IMR-90 (cell line): ENCODE data around the gene TPSB2. TPM values are rescaled to one million over a fixed set of nuclear protein-coding genes. Genes with fewer than 3 reads are reported as not detected.

Experiments used
- ATAC-seq: fragments of 200-7000 bp; cut with Tn5 transposase; 2 replicates; pipeline ENCODE4 v1.9.1; 2020; ENCODE audit warnings: low read depth, mild to moderate bottlenecking, moderate library complexity
- BruUV-seq: library from RNA; stranded (reverse); fragments of 400-500 nt; replicated peaks from 2 replicates; lab custom pipeline; 2021; lab: Mats Ljungman, UMichigan
- CTCF ChIA-PET: fragments of 300-600 bp; formaldehyde crosslinking; extraction: SDS; loops from one replicate; lab custom pipeline; 2021; ENCODE audit warnings: antibody characterized with exemption; lab: Yijun Ruan, JAX
- POLR2A ChIA-PET: fragments of 300-600 bp; sonication (Branson Sonifier 250); formaldehyde crosslinking; loops from one replicate; lab custom pipeline; 2022; ENCODE audit warnings: antibody characterized with exemption; ENCODE audit not compliant: unreplicated experiment; lab: Charles Lee
- DNase-seq: peaks from one replicate; pipeline ENCODE4 v3.0.0; 2013
- H2AFZ ChIP-seq: replicated peaks from 2 replicates; pipeline ENCODE3; 2013; ENCODE audit warnings: low read length, mild to moderate bottlenecking; ENCODE audit not compliant: poor library complexity
- H2AK5ac ChIP-seq: 2 replicates; pipeline ENCODE4 v1.6.1; 2013; ENCODE audit warnings: low read depth, low read length, inconsistent platforms
- H2AK9ac ChIP-seq: replicated peaks from 2 replicates; pipeline ENCODE3; 2013; ENCODE audit warnings: mild to moderate bottlenecking, low read depth, low read length, moderate library complexity; ENCODE audit not compliant: poor library complexity
- H2BK120ac ChIP-seq: 2 replicates; pipeline ENCODE4 v1.6.1; 2013; ENCODE audit warnings: low read depth, low read length, inconsistent platforms
- H2BK15ac ChIP-seq: 3 replicates; pipeline ENCODE4 v1.6.1; 2013; ENCODE audit warnings: low read depth, low read length, inconsistent platforms
- H2BK20ac ChIP-seq: 2 replicates; pipeline ENCODE4 v1.6.1; 2013; ENCODE audit warnings: low read depth, mild to moderate bottlenecking, inconsistent platforms, low read length, moderate library complexity
- H2BK5ac ChIP-seq: 2 replicates; pipeline ENCODE4 v1.6.1; 2013; ENCODE audit warnings: mild to moderate bottlenecking, low read depth, low read length, inconsistent platforms; ENCODE audit not compliant: poor library complexity, severe bottlenecking
- H3K14ac ChIP-seq: replicated peaks from 2 replicates; pipeline ENCODE4 v1.6.1; 2013; ENCODE audit warnings: low read depth, low read length, inconsistent platforms
- H3K18ac ChIP-seq: 2 replicates; pipeline ENCODE4 v1.6.1; 2013; ENCODE audit warnings: low read depth, low read length, control low read depth
- H3K23ac ChIP-seq: 2 replicates; pipeline ENCODE4 v1.6.1; 2013; ENCODE audit warnings: low read depth, low read length, inconsistent platforms
- H3K27ac ChIP-seq: 2 replicates; pipeline ENCODE4 v1.5.1; 2013; ENCODE audit warnings: mild to moderate bottlenecking, control low read depth, low read length; ENCODE audit not compliant: insufficient read depth
- H3K27me3 ChIP-seq: 2 replicates; pipeline ENCODE4 v1.6.1; 2013; ENCODE audit warnings: low read length; ENCODE audit not compliant: control insufficient read depth, insufficient read depth
- H3K36me3 ChIP-seq: 2 replicates; pipeline ENCODE4 v1.6.1; 2013; ENCODE audit warnings: low read length, mixed read lengths; ENCODE audit not compliant: control insufficient read depth, insufficient read depth
- H3K4ac ChIP-seq: 2 replicates; pipeline ENCODE4 v1.6.1; 2013; ENCODE audit warnings: low read depth, low read length, inconsistent platforms
- H3K4me1 ChIP-seq: 2 replicates; pipeline ENCODE4 v1.6.1; 2013; ENCODE audit warnings: low read length, mixed read lengths; ENCODE audit not compliant: control insufficient read depth, insufficient read depth
- H3K4me2 ChIP-seq: 2 replicates; pipeline ENCODE4 v1.6.1; 2013; ENCODE audit warnings: low read depth, mild to moderate bottlenecking, control low read depth, low read length, moderate library complexity
- H3K4me3 ChIP-seq: 2 replicates; pipeline ENCODE4 v1.5.1; 2013; ENCODE audit warnings: low read depth, mild to moderate bottlenecking, control low read depth, low read length, moderate library complexity; ENCODE audit not compliant: insufficient read depth
- H3K56ac ChIP-seq: 2 replicates; pipeline ENCODE4 v1.6.1; 2013; ENCODE audit warnings: low read length, inconsistent platforms; ENCODE audit not compliant: insufficient read depth; ENCODE audit errors: extremely low read depth
- H3K79me1 ChIP-seq, 2 experiments: 2 replicates each; pipeline ENCODE4 v1.6.1; 2013; ENCODE audit warnings: low read length in 2 of 2, inconsistent platforms in 1 of 2, low read depth in 1 of 2
- H3K9ac ChIP-seq: 2 replicates; pipeline ENCODE4 v1.6.1; 2013; ENCODE audit warnings: low read depth, low read length, control low read depth
- H3K9me1 ChIP-seq: 2 replicates; pipeline ENCODE4 v1.6.1; 2013; ENCODE audit warnings: low read length, inconsistent platforms; ENCODE audit not compliant: insufficient read depth
- H3K9me3 ChIP-seq: 2 replicates; pipeline ENCODE4 v1.6.1; 2013; ENCODE audit warnings: low read length; ENCODE audit not compliant: control insufficient read depth, insufficient read depth
- H4K20me1 ChIP-seq: 2 replicates; pipeline ENCODE4 v1.6.1; 2013; ENCODE audit warnings: low read length, inconsistent platforms; ENCODE audit not compliant: insufficient read depth
- H4K5ac ChIP-seq: 2 replicates; pipeline ENCODE4 v1.6.1; 2013; ENCODE audit warnings: mild to moderate bottlenecking, low read depth, low read length, control low read depth
- H4K8ac ChIP-seq, 2 experiments: 2 replicates each; pipeline ENCODE4 v1.6.1; 2013; ENCODE audit warnings: low read depth in 2 of 2, low read length in 2 of 2, control low read depth in 1 of 2, inconsistent platforms in 1 of 2
- H4K91ac ChIP-seq: 2 replicates; pipeline ENCODE4 v1.6.1; 2013; ENCODE audit warnings: low read depth, low read length, inconsistent platforms; ENCODE audit not compliant: insufficient read depth
- BHLHE40 ChIP-seq: fragments of 150-350 bp; IDR thresholded peaks from 2 replicates; pipeline ENCODE4 v1.6.1; 2016; ENCODE audit warnings: mild to moderate bottlenecking, low read depth, low read length
- CEBPB ChIP-seq: IDR thresholded peaks from 2 replicates; pipeline ENCODE4 v1.6.1; 2012; ENCODE audit warnings: low read depth, low read length, improper control_type of control experiment
- CHD1 ChIP-seq: IDR thresholded peaks from 2 replicates; pipeline ENCODE4 v1.6.1; 2012; ENCODE audit warnings: low read depth, low read length, improper control_type of control experiment
- FOS ChIP-seq: fragments of 150-350 bp; IDR thresholded peaks from 2 replicates; pipeline ENCODE4 v1.6.1; 2016; ENCODE audit warnings: low read depth, low read length
- MAFK ChIP-seq: IDR thresholded peaks from 2 replicates; pipeline ENCODE4 v1.6.1; 2012; ENCODE audit warnings: low read depth, low read length, improper control_type of control experiment
- MAZ ChIP-seq: IDR thresholded peaks from 2 replicates; pipeline ENCODE4 v1.6.1; 2012; ENCODE audit warnings: low read depth, mild to moderate bottlenecking, low read length, improper control_type of control experiment, moderate library complexity, borderline replicate concordance
- MXI1 ChIP-seq: IDR thresholded peaks from 2 replicates; pipeline ENCODE4 v1.6.1; 2012; ENCODE audit warnings: low read depth, mild to moderate bottlenecking, low read length, moderate library complexity, borderline replicate concordance
- NFE2L2 ChIP-seq: fragments of 150-350 bp; IDR thresholded peaks from 2 replicates; pipeline ENCODE4 v1.6.1; 2016; ENCODE audit warnings: low read depth, mild to moderate bottlenecking, low read length
- POLR2A ChIP-seq: IDR thresholded peaks from 2 replicates; pipeline ENCODE4 v1.6.1; 2012; ENCODE audit warnings: mild to moderate bottlenecking, low read depth, low read length
- RAD21 ChIP-seq: IDR thresholded peaks from 2 replicates; pipeline ENCODE4 v1.6.1; 2012; ENCODE audit warnings: low read length, improper control_type of control experiment
- RCOR1 ChIP-seq: IDR thresholded peaks from 2 replicates; pipeline ENCODE4 v1.6.1; 2012; ENCODE audit warnings: mild to moderate bottlenecking, low read length, improper control_type of control experiment; ENCODE audit not compliant: insufficient replicate concordance
- SMC3 ChIP-seq: fragments of 150-350 bp; IDR thresholded peaks from 2 replicates; pipeline ENCODE4 v1.6.1; 2016; ENCODE audit warnings: low read depth, mild to moderate bottlenecking, antibody characterized with exemption, low read length, moderate library complexity
- WGBS, 2 experiments: methylation state at CpG; one replicate each; pipeline versions ENCODE4 v1.1.5 to v1.1.7; 2013; ENCODE audit warnings: missing lambda C conversion rate in 2 of 2; ENCODE audit not compliant: insufficient read length in 1 of 2; ENCODE audit errors: extremely low coverage in 2 of 2; 5-methylcytosine and 5-hydroxymethylcytosine counted together
- dilution Hi-C: fragments of 300-500 bp; cut with HindIII; formaldehyde crosslinking; loops from one replicate; pipeline ENCODE4 v1.14.3; 2018; ENCODE audit warnings: low sequenced_read_pairs; ENCODE audit not compliant: unreplicated experiment
- in situ Hi-C: fragments of 300-500 bp; cut with MboI; formaldehyde crosslinking; loops from 3 replicates; pipeline ENCODE4 v1.14.3; 2019; ENCODE audit warnings: low sequenced_read_pairs, inconsistent platforms, mixed read lengths
- intact Hi-C: fragments of 100-400 bp; cut with micrococcal nuclease; formaldehyde crosslinking; loops from 2 replicates; pipeline ENCODE4 v1.10.0; 2022
- polyA plus RNA-seq, 3 experiments: library from polyadenylated mRNA; depleted of rRNA; stranded (reverse); fragments of >200 nt; gene quantifications; 2 replicates each; pipeline ENCODE4 v1.2.3, GENCODE V29; 2012; ENCODE audit warnings: low replicate concordance in 1 of 3
- total RNA-seq: library from RNA; depleted of rRNA; stranded (reverse); fragments of >200 nt; gene quantifications from 2 replicates; pipeline ENCODE4 v1.2.3, GENCODE V29; 2012
- TF ChIP-seq, protein P1 (sequence below): conservative IDR thresholded peaks from 2 replicates; pipeline ENCODE4 v1.5.1; 2012; ENCODE audit warnings: mild to moderate bottlenecking, low read depth, low read length, improper control_type of control experiment
- TF ChIP-seq, protein P2 (sequence below): fragments of 150-350 bp; IDR thresholded peaks from 2 replicates; pipeline ENCODE4 v1.6.1; 2016; ENCODE audit warnings: low read depth, mild to moderate bottlenecking, low read length, moderate library complexity, borderline replicate concordance
- TF ChIP-seq, protein P3 (sequence below): fragments of 150-350 bp; IDR thresholded peaks from 2 replicates; pipeline ENCODE4 v1.6.1; 2017; ENCODE audit warnings: mild to moderate bottlenecking, antibody characterized with exemption, low read length, low read depth

The TPSB2 gene
- total and polyA plus RNA-seq, 2 of the 4 experiments (the other 2 are of a cell fraction) = not detected

DNA sequence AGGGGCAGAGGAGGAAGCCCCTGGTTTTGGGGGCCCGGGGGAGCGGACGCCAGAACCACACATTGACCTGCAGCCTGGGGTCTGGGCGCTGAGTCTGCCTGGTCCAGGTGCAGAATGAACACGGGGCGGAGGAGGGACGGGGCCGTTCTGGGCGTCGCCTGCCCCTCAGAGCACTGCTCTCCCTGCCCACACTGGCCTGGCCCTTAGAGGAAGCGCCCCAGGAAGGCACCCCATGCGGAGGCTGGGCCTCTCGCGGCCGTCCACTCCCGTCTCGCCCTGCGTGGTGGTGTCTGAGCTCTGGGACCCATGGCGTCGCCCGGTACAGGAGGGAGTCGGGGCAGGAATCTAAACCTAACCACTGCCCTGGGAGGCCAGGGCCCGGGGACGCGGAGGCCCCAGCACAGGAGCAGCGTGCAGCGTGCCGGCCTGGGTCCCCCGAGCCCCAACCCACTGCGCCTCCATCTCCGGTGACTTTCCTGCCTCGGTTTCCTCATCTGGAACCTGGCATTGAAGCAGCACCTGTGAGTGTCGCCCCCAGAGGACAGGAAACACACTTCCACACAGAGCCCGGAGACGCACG, 30.2 kb upstream of the TPSB2 start:
- Histone ChIP-seq H2BK120ac (no peak overlapping the region), H2AFZ (no peak overlapping the region), H3K9me1 (peaks cover 4% of the 10 kb centered on the region; the same call in 1 of the 2 replicates), H3K4me2 (no peak overlapping the region), H3K56ac (no peak overlapping the region), H2BK20ac (no peak overlapping the region), H3K4me3 (no peak overlapping the region), H2AK5ac (no peak overlapping the region), H3K14ac (no peak overlapping the region), H2BK15ac (no peak overlapping the region), H3K23ac (no peak overlapping the region), H4K8ac (no peak overlapping the region), H2BK5ac (no peak overlapping the region), H3K9ac (no peak overlapping the region), H3K27ac (no peak overlapping the region), H3K9me3 (no peaks in the 10 kb centered on the region), H3K4ac (no peak overlapping the region), H4K20me1 (no peaks in the 10 kb centered on the region; the same call in 1 of the 2 replicates), H2AK9ac (no peak overlapping the region), H3K27me3 (peaks cover 38% of the 10 kb centered on the region), H4K91ac (no peak overlapping the region), H4K5ac (no peak overlapping the region), H3K4me1 (no peaks in the 10 kb centered on the region), H3K18ac (no peak overlapping the region), H3K36me3 (no peaks in the 10 kb centered on the region), H3K79me1 (no peaks in the 10 kb centered on the region)
- dilution Hi-C loops = no loop called here
- no peak for ATAC-seq
- CTCF ChIA-PET = no interaction called here
- POLR2A ChIA-PET = no interaction called here
- no peak for TF ChIP-seq RCOR1
- TF ChIP-seq, protein P1, sequence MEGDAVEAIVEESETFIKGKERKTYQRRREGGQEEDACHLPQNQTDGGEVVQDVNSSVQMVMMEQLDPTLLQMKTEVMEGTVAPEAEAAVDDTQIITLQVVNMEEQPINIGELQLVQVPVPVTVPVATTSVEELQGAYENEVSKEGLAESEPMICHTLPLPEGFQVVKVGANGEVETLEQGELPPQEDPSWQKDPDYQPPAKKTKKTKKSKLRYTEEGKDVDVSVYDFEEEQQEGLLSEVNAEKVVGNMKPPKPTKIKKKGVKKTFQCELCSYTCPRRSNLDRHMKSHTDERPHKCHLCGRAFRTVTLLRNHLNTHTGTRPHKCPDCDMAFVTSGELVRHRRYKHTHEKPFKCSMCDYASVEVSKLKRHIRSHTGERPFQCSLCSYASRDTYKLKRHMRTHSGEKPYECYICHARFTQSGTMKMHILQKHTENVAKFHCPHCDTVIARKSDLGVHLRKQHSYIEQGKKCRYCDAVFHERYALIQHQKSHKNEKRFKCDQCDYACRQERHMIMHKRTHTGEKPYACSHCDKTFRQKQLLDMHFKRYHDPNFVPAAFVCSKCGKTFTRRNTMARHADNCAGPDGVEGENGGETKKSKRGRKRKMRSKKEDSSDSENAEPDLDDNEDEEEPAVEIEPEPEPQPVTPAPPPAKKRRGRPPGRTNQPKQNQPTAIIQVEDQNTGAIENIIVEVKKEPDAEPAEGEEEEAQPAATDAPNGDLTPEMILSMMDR = no peak
- no peak for TF ChIP-seq MAFK
- no peak for TF ChIP-seq POLR2A
- TF ChIP-seq SMC3 = no peak
- no peak for TF ChIP-seq NFE2L2
- TF ChIP-seq MXI1 = no peak
- TF ChIP-seq, protein P2, sequence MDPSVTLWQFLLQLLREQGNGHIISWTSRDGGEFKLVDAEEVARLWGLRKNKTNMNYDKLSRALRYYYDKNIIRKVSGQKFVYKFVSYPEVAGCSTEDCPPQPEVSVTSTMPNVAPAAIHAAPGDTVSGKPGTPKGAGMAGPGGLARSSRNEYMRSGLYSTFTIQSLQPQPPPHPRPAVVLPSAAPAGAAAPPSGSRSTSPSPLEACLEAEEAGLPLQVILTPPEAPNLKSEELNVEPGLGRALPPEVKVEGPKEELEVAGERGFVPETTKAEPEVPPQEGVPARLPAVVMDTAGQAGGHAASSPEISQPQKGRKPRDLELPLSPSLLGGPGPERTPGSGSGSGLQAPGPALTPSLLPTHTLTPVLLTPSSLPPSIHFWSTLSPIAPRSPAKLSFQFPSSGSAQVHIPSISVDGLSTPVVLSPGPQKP = no peak
- no peak for TF ChIP-seq MAZ
- TF ChIP-seq RAD21 = no peak
- no peak for TF ChIP-seq CHD1
- TF ChIP-seq BHLHE40 = no peak
- TF ChIP-seq FOS = no peak
- TF ChIP-seq CEBPB = no peak
- TF ChIP-seq, protein P3, sequence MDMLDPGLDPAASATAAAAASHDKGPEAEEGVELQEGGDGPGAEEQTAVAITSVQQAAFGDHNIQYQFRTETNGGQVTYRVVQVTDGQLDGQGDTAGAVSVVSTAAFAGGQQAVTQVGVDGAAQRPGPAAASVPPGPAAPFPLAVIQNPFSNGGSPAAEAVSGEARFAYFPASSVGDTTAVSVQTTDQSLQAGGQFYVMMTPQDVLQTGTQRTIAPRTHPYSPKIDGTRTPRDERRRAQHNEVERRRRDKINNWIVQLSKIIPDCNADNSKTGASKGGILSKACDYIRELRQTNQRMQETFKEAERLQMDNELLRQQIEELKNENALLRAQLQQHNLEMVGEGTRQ = no peak
- 52% methylated on average over 8 of the region's 36 CpGs; no CpG with 5 or more reads in 1 of the 2 experiments for WGBS, 2 experiments
- BruUV-seq = no TSS peak
- in situ Hi-C loops = no loop called here
- intact Hi-C loops = no loop called here
- no peak for DNase-seq
